B cell (primary cell): ENCODE results near the gene TRIM56. TPM values are rescaled to one million over a fixed set of nuclear protein-coding genes. Genes with fewer than 3 reads are reported as not detected.
A peak's percentile ranks its signal among the peaks of the same experiment; 100 is the strongest.

ENCODE experiments used
- ATAC-seq: fragments of 200-7000 bp; cut with Tn5 transposase; one replicate; pipeline ENCODE4 v1.10.0; 2021; ENCODE audit warnings: low read depth, mild to moderate bottlenecking, moderate number of reproducible peaks, moderate library complexity
- CTCF ChIA-PET: fragments of 350-600 bp; sonication (Branson Sonifier 250); formaldehyde crosslinking; loops from one replicate; lab custom pipeline; 2021; ENCODE audit warnings: antibody characterized with exemption, inconsistent platforms; lab: Charles Lee
- POLR2A ChIA-PET: fragments of 350-600 bp; sonication (Branson Sonifier 250); formaldehyde crosslinking; loops from one replicate; lab custom pipeline; 2021; ENCODE audit warnings: antibody characterized with exemption; lab: Charles Lee
- DNase-seq: peaks from one replicate; pipeline ENCODE4 v3.0.0; 2013
- H2AFZ ChIP-seq: 2 replicates; pipeline ENCODE4 v1.6.1; 2012; ENCODE audit warnings: mild to moderate bottlenecking, low read depth, low read length; ENCODE audit not compliant: insufficient read depth, poor library complexity, severe bottlenecking
- H3K27ac ChIP-seq, 2 donors: 1 replicate in 1 of 2; 2 replicates in 1 of 2; pipeline ENCODE4 v1.5.1; 2012 to 2013; ENCODE audit warnings: low read length in 2 of 2, mild to moderate bottlenecking in 2 of 2, moderate library complexity in 1 of 2
- H3K27me3 ChIP-seq, 4 experiments: fragments of 200-600 bp in 1 of 4; sonication (generic) in 1 of 4; replicated peaks in 1 of 4; 1 replicate in 2 of 4; 2 replicates in 2 of 4; pipeline versions ENCODE4 v1.6.1 to v1.7.0; 2013 to 2016; ENCODE audit warnings: low read length in 3 of 4, mild to moderate bottlenecking in 2 of 4, mixed read lengths in 1 of 4, moderate library complexity in 1 of 4; ENCODE audit not compliant: insufficient read depth in 4 of 4, control insufficient read depth in 3 of 4; ENCODE audit errors: control extremely low read depth in 1 of 4
- H3K36me3 ChIP-seq, 2 experiments: replicated peaks in 1 of 2; 1 replicate in 1 of 2; 2 replicates in 1 of 2; pipeline versions ENCODE4 v1.6.1 to v1.7.1; 2013; ENCODE audit warnings: low read length in 1 of 2; ENCODE audit not compliant: insufficient read depth in 2 of 2, control insufficient read depth in 1 of 2; ENCODE audit errors: control extremely low read depth in 1 of 2, extremely low read depth in 1 of 2
- H3K4me1 ChIP-seq, 2 donors: fragments of 200-600 bp in 1 of 2; sonication (generic) in 1 of 2; 1 replicate in 1 of 2; 2 replicates in 1 of 2; pipeline versions ENCODE4 v1.5.1 to v1.6.1; 2013 to 2017; ENCODE audit warnings: low read length in 2 of 2; ENCODE audit not compliant: control insufficient read depth in 2 of 2, insufficient read depth in 2 of 2
- H3K4me2 ChIP-seq: replicated peaks from 2 replicates; pipeline ENCODE3; 2012; ENCODE audit warnings: mild to moderate bottlenecking, low read depth, low read length; ENCODE audit not compliant: poor library complexity, severe bottlenecking
- H3K4me3 ChIP-seq, 5 experiments: fragments of 200-600 bp in 1 of 5; sonication (generic) in 1 of 5; 1 replicate in 3 of 5; 2 replicates in 2 of 5; pipeline versions ENCODE4 v1.5.1 to v1.7.0; 2011 to 2016; ENCODE audit warnings: low read length in 4 of 5, mild to moderate bottlenecking in 4 of 5, low read depth in 2 of 5, control low read depth in 1 of 5, moderate library complexity in 1 of 5; ENCODE audit not compliant: insufficient read depth in 1 of 5; ENCODE audit errors: control extremely low read depth in 1 of 5, extremely low read depth in 1 of 5
- H3K79me2 ChIP-seq: fragments of 200-600 bp; sonication (generic); one replicate; pipeline ENCODE4 v1.6.0; 2016; ENCODE audit warnings: low read length; ENCODE audit not compliant: control insufficient read depth, insufficient read depth
- H3K9ac ChIP-seq: fragments of 200-600 bp; sonication (generic); 2 replicates; pipeline ENCODE4 v1.6.1; 2017; ENCODE audit warnings: mild to moderate bottlenecking, low read length, moderate library complexity
- H3K9me3 ChIP-seq, 3 donors: one replicate each; pipeline versions ENCODE4 v1.6.1 to v1.7.1; 2013; ENCODE audit warnings: low read length in 2 of 3; ENCODE audit not compliant: control insufficient read depth in 2 of 3, insufficient read depth in 1 of 3; ENCODE audit errors: control extremely low read depth in 1 of 3
- H4K20me1 ChIP-seq: 2 replicates; pipeline ENCODE4 v1.6.0; 2012; ENCODE audit warnings: mild to moderate bottlenecking, low read length; ENCODE audit not compliant: insufficient read depth, control insufficient read depth, poor library complexity, severe bottlenecking
- H3K27ac Mint-ChIP-seq: one replicate; pipeline ENCODE4 v1.8.0; 2021; ENCODE audit warnings: mixed read lengths
- H3K27me3 Mint-ChIP-seq: one replicate; pipeline ENCODE4 v1.8.0; 2021; ENCODE audit warnings: mixed read lengths
- H3K4me1 Mint-ChIP-seq: one replicate; pipeline ENCODE4 v1.8.0; 2021; ENCODE audit warnings: mixed read lengths
- H3K4me3 Mint-ChIP-seq: one replicate; pipeline ENCODE4 v1.8.0; 2021; ENCODE audit warnings: mixed read lengths
- H3K9me3 Mint-ChIP-seq: one replicate; pipeline ENCODE4 v1.8.0; 2022; ENCODE audit warnings: mixed read lengths; ENCODE audit not compliant: insufficient read depth
- EZH2 ChIP-seq: IDR thresholded peaks from 2 replicates; pipeline ENCODE4 v1.6.1; 2012; ENCODE audit warnings: borderline replicate concordance, low read depth, mild to moderate bottlenecking, moderate library complexity, low read length; ENCODE audit not compliant: insufficient read depth, poor library complexity, severe bottlenecking
- WGBS: methylation state at CpG from one replicate; pipeline ENCODE4 v1.1.5; 2013; ENCODE audit warnings: missing lambda C conversion rate; ENCODE audit not compliant: insufficient coverage; 5-methylcytosine and 5-hydroxymethylcytosine counted together
- intact Hi-C: fragments of 100-400 bp; cut with micrococcal nuclease; formaldehyde crosslinking; loops from one replicate; pipeline ENCODE4 v1.10.0; 2022
- polyA plus RNA-seq: library from polyadenylated mRNA; depleted of rRNA; stranded (reverse); fragments of >200 nt; gene quantifications from 2 replicates; pipeline ENCODE4 v1.2.3, GENCODE V29; 2012
- total RNA-seq, 2 donors: library from RNA; stranded (reverse); fragments of 120-200 nt in 1 of 2; gene quantifications; 1 replicate in 1 of 2; 2 replicates in 1 of 2; pipeline versions ENCODE4 v1.2.3 to v1.2.4, GENCODE V29; 2013 to 2022
- TF ChIP-seq, protein P1 (sequence below): fragments of 200-600 bp; IDR thresholded peaks from one replicate; pipeline ENCODE4 v1.8.0; 2022; ENCODE audit warnings: antibody characterized with exemption, mild to moderate bottlenecking

Gene TRIM56
- total and polyA plus RNA-seq, 2 donors (not counting 1 experiment from before 2014, with no cell fraction given), result 8.4 to 85.7 TPM

DNA sequence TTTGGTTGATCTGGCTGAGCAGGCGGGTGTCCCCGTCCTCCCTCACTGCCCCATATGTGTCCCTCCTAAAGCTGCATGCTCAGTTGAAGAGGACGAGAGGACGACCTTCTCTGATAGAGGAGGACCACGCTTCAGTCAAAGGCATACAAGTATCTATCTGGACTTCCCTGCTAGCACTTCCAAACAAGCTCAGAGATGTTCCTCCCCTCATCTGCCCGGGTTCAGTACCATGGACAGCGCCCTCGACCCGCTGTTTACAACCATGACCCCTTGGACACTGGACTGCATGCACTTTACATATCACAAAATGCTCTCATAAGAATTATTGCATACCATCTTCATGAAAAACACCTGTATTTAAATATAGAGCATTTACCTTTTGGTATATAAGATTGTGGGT is 26.9 kb upstream of the TRIM56 start:
- ATAC-seq (no peak), DNase-seq (peak; percentile 62)
- Histone ChIP-seq H3K4me3 (no peak overlapping the region), H3K36me3 (no peaks in the 10 kb centered on the region), H3K27me3 (peaks cover 0 to 38% (median 5%) of the 10 kb centered on the region in 4 experiments), H3K9ac (no peak overlapping the region), H3K4me1 (no peaks in the 10 kb centered on the region), H4K20me1 (no peaks in the 10 kb centered on the region), H3K9me3 (no peaks in the 10 kb centered on the region), H3K27ac (no peak overlapping the region), H3K79me2 (no peaks in the 10 kb centered on the region), H2AFZ (no peak overlapping the region), H3K4me2 (no peak overlapping the region)
- Mint-ChIP-seq H3K27ac (peak overlapping the region; percentile 46), H3K4me1 (no peaks in the 10 kb centered on the region), H3K27me3 (peaks cover 41% of the 10 kb centered on the region), H3K4me3 (no peak overlapping the region), H3K9me3 (no peaks in the 10 kb centered on the region)
- 21% methylated on average over 8 of the region's 9 CpGs for WGBS
- intact Hi-C loops, result no loop called here
- TF ChIP-seq EZH2, result no peak
- TF ChIP-seq, protein P1, sequence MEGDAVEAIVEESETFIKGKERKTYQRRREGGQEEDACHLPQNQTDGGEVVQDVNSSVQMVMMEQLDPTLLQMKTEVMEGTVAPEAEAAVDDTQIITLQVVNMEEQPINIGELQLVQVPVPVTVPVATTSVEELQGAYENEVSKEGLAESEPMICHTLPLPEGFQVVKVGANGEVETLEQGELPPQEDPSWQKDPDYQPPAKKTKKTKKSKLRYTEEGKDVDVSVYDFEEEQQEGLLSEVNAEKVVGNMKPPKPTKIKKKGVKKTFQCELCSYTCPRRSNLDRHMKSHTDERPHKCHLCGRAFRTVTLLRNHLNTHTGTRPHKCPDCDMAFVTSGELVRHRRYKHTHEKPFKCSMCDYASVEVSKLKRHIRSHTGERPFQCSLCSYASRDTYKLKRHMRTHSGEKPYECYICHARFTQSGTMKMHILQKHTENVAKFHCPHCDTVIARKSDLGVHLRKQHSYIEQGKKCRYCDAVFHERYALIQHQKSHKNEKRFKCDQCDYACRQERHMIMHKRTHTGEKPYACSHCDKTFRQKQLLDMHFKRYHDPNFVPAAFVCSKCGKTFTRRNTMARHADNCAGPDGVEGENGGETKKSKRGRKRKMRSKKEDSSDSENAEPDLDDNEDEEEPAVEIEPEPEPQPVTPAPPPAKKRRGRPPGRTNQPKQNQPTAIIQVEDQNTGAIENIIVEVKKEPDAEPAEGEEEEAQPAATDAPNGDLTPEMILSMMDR, result no peak
- POLR2A ChIA-PET, result no interaction called here
- CTCF ChIA-PET, result interaction anchor here (0.7 to 2.6 kb wide), 14 partner anchors 9 to 1079 kb away, joined by 3 to 32 read pairs (median 5); partner anchors contain the start of genes ACHE, POP7 and UFSP1

DNA sequence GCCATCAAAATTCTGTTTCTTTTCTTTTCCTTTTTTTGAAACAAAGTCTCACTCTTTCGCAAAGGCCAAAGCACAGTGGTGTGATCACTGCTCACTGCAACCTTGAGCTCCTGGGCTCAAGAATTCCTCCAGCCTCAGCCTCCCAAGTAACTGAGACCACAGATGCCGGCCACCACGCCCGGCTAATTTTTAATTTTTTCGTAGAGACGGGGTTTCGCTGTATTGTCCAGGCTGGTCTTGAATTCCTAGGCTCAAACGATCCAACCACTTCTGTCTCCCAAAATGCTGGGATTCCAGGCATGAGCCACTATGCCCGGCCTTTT is 25.7 kb upstream of the TRIM56 start:
- ATAC-seq (no peak), DNase-seq (no peak)
- Mint-ChIP-seq H3K4me1 (no peaks in the 10 kb centered on the region), H3K4me3 (no peak overlapping the region), H3K27ac (no peak overlapping the region), H3K9me3 (no peaks in the 10 kb centered on the region), H3K27me3 (peaks cover 50% of the 10 kb centered on the region)
- peaks cover 0 to 37% (median 5%) of the 10 kb centered on the region in 4 experiments for H3K27me3 ChIP-seq
- H3K36me3 ChIP-seq, result no peaks in the 10 kb centered on the region
- H3K79me2 ChIP-seq, result no peaks in the 10 kb centered on the region
- no peak overlapping the region for H3K9ac ChIP-seq
- H3K4me2 ChIP-seq, result no peak overlapping the region
- no peaks in the 10 kb centered on the region for H3K4me1 ChIP-seq
- 50% methylated on average over 7 of the region's 9 CpGs for WGBS
- H3K9me3 ChIP-seq, result no peaks in the 10 kb centered on the region
- H3K4me3 ChIP-seq, result no peak overlapping the region
- no peaks in the 10 kb centered on the region for H4K20me1 ChIP-seq
- ChIA-PET POLR2A (interaction anchor here (0.6 to 0.7 kb wide), 2 partner anchors 157 to 165 kb away, joined by 5 to 6 read pairs; no protein-coding TSS in a partner anchor), CTCF (interaction anchor here (0.9 to 2.6 kb wide), 11 partner anchors 11 to 354 kb away, joined by 3 to 32 read pairs (median 6); partner anchors contain the start of genes ACHE, POP7, TRIM56 and UFSP1)
- intact Hi-C loops, result loop anchor here (1.0 kb wide), 2 partner anchors 18 to 26 kb away; partner anchors contain the start of gene TRIM56
- TF ChIP-seq EZH2, result no peak
- TF ChIP-seq, protein P1, result peak; percentile 64
- no peak overlapping the region for H3K27ac ChIP-seq
- H2AFZ ChIP-seq, result no peak overlapping the region
